GM11168 (cell line): ENCODE measurements around the gene SEC16A.

Experiments used
- in situ Hi-C: fragments of 300-500 bp; cut with MboI; formaldehyde crosslinking; loops from one replicate; pipeline ENCODE4 v1.12.0; 2022; ENCODE audit warnings: low sequenced_read_pairs; ENCODE audit not compliant: unreplicated experiment

SEC16A gene

GRCh38 chr9:136518623-136519022 lies 35.8 kb upstream of the SEC16A start:
- in situ Hi-C loops = no loop called here

GRCh38 chr9:136517950-136518349 lies 35.1 kb upstream of the SEC16A start:
- in situ Hi-C loops = no loop called here

- in situ Hi-C loops = no loop called here
Measured at GRCh38 chr9:136517012-136517743, 34.3 kb upstream of the SEC16A start.

GRCh38 chr9:136516191-136516654 lies 33.4 kb upstream of the SEC16A start:
- in situ Hi-C loops = no loop called here

- in situ Hi-C loops = no loop called here
Measured at GRCh38 chr9:136515276-136515675, 32.4 kb upstream of the SEC16A start.

- in situ Hi-C loops = no loop called here
Measured at GRCh38 chr9:136514022-136514714, 31.3 kb upstream of the SEC16A start.

GRCh38 chr9:136513191-136513590 lies 30.4 kb upstream of the SEC16A start:
- in situ Hi-C loops = no loop called here

- in situ Hi-C loops = no loop called here
Measured at GRCh38 chr9:136512651-136513071, 29.8 kb upstream of the SEC16A start.

- in situ Hi-C loops = no loop called here
Measured at GRCh38 chr9:136511670-136512592, 29.1 kb upstream of the SEC16A start.

- in situ Hi-C loops = no loop called here
Measured at GRCh38 chr9:136511144-136511669, 28.4 kb upstream of the SEC16A start.

GRCh38 chr9:136510561-136510960 lies 27.7 kb upstream of the SEC16A start:
- in situ Hi-C loops = no loop called here

GRCh38 chr9:136509549-136509948 lies 26.7 kb upstream of the SEC16A start:
- in situ Hi-C loops = no loop called here

- in situ Hi-C loops = no loop called here
Measured at GRCh38 chr9:136508729-136509500, 26.1 kb upstream of the SEC16A start.

GRCh38 chr9:136507992-136508375 lies 25.1 kb upstream of the SEC16A start:
- in situ Hi-C loops = no loop called here

- in situ Hi-C loops = no loop called here
Measured at GRCh38 chr9:136507221-136507991, 24.6 kb upstream of the SEC16A start.

- in situ Hi-C loops = no loop called here
Measured at GRCh38 chr9:136506425-136506824, 23.6 kb upstream of the SEC16A start.

- in situ Hi-C loops = no loop called here
Measured at GRCh38 chr9:136505406-136506403, 22.9 kb upstream of the SEC16A start.
